ENCODE measurements around the gene CDC42BPG.
"Not testable (repeated sequence)": the region's sequence is repeated elsewhere in the genome, so short reads cannot be mapped to it uniquely, and the experiment has no call there.

The CDC42BPG gene

GRCh38 chr11:64827451-64827839 lies 17.0 kb downstream of the CDC42BPG start:
- no peak for DNase-seq (ENCODE audit: low read depth)
- TF ChIP-seq CTCF (IDR thresholded peaks at IDR 0.05; ENCODE audit: low read length, missing control alignments), result no peak
- no peak overlapping the region for H3K4me3 ChIP-seq (replicated peaks; ENCODE audit: low read depth, low read length)

DNA sequence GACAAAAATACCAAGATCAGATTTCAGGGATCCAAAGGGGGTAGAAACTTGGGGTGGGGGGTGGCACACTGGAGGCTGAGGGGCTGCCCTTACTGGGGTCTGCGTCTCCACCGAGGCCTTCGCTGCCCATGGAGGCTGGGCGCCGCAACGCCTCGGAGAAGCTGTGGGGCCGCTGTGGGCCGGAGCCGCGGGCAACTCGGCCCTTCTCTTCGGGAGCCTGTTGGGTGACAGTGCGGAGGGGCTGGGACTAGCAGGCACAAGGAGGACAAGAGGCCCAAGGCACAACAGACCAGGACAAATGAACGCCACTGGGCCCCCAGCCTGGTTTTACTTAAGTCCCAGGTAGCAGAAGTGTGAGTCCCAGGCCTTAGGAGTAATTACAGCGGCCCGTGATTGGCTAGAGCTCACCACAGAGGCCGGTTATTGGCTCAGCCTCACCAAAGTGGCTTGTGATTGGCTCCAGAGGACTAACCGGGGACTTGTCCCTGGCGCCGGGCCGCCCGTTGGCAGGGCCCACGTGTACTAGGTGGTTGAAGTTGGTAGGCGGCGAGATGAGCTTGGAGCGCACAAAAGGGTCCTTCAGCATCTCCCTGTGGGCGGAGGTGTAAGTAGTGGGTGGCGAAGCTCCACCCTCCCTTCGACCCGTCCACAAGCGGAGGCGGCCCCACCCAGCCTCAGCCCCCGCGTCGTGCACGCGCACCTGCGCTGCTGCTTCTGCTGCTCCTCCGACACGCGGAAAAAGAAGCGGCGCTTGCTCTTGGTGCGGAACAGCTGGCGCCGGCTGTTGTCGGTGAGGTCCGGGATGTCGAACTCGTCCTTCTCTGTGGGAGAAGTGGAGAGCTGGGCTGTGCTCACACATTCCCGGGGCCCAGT lies 17.6 kb downstream of the CDC42BPG start:
- DNase-seq (ENCODE audit: low read depth), result no peak
- no peak overlapping the region for H3K4me3 ChIP-seq (replicated peaks; ENCODE audit: low read depth, low read length)
- TF ChIP-seq CTCF (IDR thresholded peaks at IDR 0.05; ENCODE audit: low read length, missing control alignments), result no peak

DNA sequence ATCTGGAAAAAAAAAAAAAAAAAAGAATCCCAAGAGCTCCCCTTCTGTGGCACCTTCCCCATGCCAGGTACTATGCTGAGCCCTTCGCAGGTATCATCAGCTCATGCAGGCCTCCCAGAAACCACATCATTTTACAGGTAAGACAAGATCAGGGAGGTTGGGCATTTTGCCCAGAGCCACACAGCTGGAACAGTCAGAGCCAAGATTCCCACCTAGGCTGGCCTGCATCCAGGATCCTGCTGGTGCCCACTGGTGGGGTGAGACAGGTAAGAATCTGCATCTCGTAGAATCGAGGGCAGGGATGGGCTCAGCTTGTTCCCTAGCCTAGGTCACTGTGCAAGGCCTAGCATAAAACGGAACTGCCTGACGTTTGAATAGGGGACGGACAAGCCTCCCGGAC lies 18.4 kb downstream of the CDC42BPG start:
- DNase-seq (ENCODE audit: low read depth), result no peak
- TF ChIP-seq CTCF (IDR thresholded peaks at IDR 0.05; ENCODE audit: low read length, missing control alignments), result no peak
- H3K4me3 ChIP-seq (replicated peaks; ENCODE audit: low read depth, low read length), result no peak overlapping the region

- no peak for DNase-seq (ENCODE audit: low read depth)
- no peak overlapping the region for H3K4me3 ChIP-seq (replicated peaks; ENCODE audit: low read depth, low read length)
- no peak for TF ChIP-seq CTCF (IDR thresholded peaks at IDR 0.05; ENCODE audit: low read length, missing control alignments)
These were observed 20.8 kb downstream of the CDC42BPG start for GRCh38 chr11:64823568-64824119.

GRCh38 chr11:64817476-64817875 lies 27.0 kb downstream of the CDC42BPG start:
- no peak overlapping the region for H3K4me3 ChIP-seq (replicated peaks; ENCODE audit: low read depth, low read length)
- no peak for DNase-seq (ENCODE audit: low read depth)
- TF ChIP-seq CTCF (IDR thresholded peaks at IDR 0.05; ENCODE audit: low read length, missing control alignments), result no peak

- H3K4me3 ChIP-seq (replicated peaks; ENCODE audit: low read depth, low read length); DNase-seq (ENCODE audit: low read depth): not testable (repeated sequence)
These were observed 29.0 kb downstream of the CDC42BPG start for GRCh38 chr11:64815433-64815832.

DNA sequence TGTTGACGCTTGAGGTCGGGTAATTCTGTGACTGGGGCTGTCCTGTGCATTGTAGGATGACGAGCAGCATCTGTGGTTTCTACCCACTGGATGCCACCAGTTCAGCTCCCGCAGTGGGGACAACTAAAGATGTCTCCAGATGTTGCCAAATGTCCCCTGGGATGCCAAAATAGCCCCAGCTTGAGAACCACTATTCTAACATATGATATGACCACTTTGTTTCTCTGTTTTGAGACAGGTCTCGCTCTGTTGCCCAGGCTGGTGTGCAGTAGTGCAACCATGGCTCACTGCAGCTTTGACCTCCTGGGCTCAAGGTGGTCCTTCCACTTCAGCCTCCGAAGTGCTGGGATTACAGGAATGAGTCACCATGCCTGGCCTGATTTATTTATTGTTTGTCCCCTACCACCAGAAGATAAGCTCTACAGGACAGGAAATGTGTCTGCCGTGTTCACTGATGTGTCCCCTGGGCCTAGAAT lies 29.7 kb downstream of the CDC42BPG start:
- H3K4me3 ChIP-seq (replicated peaks; ENCODE audit: low read depth, low read length), result no peak overlapping the region
- no peak for TF ChIP-seq CTCF (IDR thresholded peaks at IDR 0.05; ENCODE audit: low read length, missing control alignments)
- DNase-seq (ENCODE audit: low read depth), result no peak
